Loucy (cell line): Measurements from ENCODE around the gene HIPK1.
A peak's percentile ranks its signal among the peaks of the same experiment; 100 is the strongest.

Source experiments
- H2AFZ ChIP-seq: fragments of 200-600 bp; sonication (generic); 2 replicates; pipeline ENCODE4 v1.6.0; 2016; ENCODE audit warnings: antibody characterized with exemption, mild to moderate bottlenecking, low read length, moderate library complexity
- H3F3A ChIP-seq: fragments of 200-600 bp; 2 replicates; pipeline ENCODE4 v1.6.0; 2016; ENCODE audit warnings: antibody characterized with exemption, low read depth, mild to moderate bottlenecking
- H3K27me3 ChIP-seq: fragments of 200-600 bp; sonication (generic); 2 replicates; pipeline ENCODE4 v1.6.1; 2014; ENCODE audit warnings: low read length, mild to moderate bottlenecking; ENCODE audit not compliant: insufficient read depth, poor library complexity, severe bottlenecking
- H3K36me3 ChIP-seq: fragments of 200-600 bp; sonication (generic); 2 replicates; pipeline ENCODE4 v1.6.1; 2016; ENCODE audit warnings: low read length; ENCODE audit not compliant: insufficient read depth
- H3K4me1 ChIP-seq: fragments of 200-600 bp; sonication (generic); 2 replicates; pipeline ENCODE4 v1.5.1; 2014; ENCODE audit warnings: low read length, mild to moderate bottlenecking; ENCODE audit not compliant: insufficient read depth, poor library complexity, severe bottlenecking
- H3K4me2 ChIP-seq: fragments of 200-600 bp; sonication (generic); 2 replicates; pipeline ENCODE4 v1.6.0; 2014; ENCODE audit warnings: antibody characterized with exemption, low read length, low read depth, mild to moderate bottlenecking; ENCODE audit not compliant: poor library complexity, severe bottlenecking
- H3K4me3 ChIP-seq: fragments of 200-600 bp; sonication (generic); 2 replicates; pipeline ENCODE4 v1.5.1; 2014; ENCODE audit warnings: low read length, mild to moderate bottlenecking, mixed read lengths; ENCODE audit not compliant: poor library complexity, severe bottlenecking
- H3K79me2 ChIP-seq: fragments of 200-600 bp; sonication (generic); 2 replicates; pipeline ENCODE4 v1.6.1; 2014; ENCODE audit warnings: low read length; ENCODE audit not compliant: insufficient read depth
- H3K9ac ChIP-seq: fragments of 200-600 bp; sonication (generic); 2 replicates; pipeline ENCODE4 v1.6.0; 2014; ENCODE audit warnings: mild to moderate bottlenecking, low read depth, low read length, moderate library complexity; ENCODE audit not compliant: poor library complexity, severe bottlenecking
- H3K9me2 ChIP-seq: fragments of 200-600 bp; sonication (generic); replicated peaks from 2 replicates; pipeline ENCODE4 v1.6.1; 2016; ENCODE audit warnings: low read depth, low read length, mixed read lengths
- H3K9me3 ChIP-seq: fragments of 200-600 bp; sonication (generic); 2 replicates; pipeline ENCODE4 v1.6.1; 2014; ENCODE audit warnings: mild to moderate bottlenecking, antibody characterized with exemption, low read length, low read depth; ENCODE audit not compliant: insufficient read depth
- H4K20me1 ChIP-seq: fragments of 200-600 bp; sonication (generic); 2 replicates; pipeline ENCODE4 v1.6.0; 2014; ENCODE audit warnings: antibody characterized with exemption, low read length, mild to moderate bottlenecking; ENCODE audit not compliant: insufficient read depth, poor library complexity, severe bottlenecking
- CTCF ChIP-seq: fragments of 200-600 bp; sonication (generic); conservative IDR thresholded peaks from 2 replicates; pipeline ENCODE4 v1.5.1; 2014; ENCODE audit warnings: mild to moderate bottlenecking, antibody characterized with exemption, low read length
- EZH2phosphoT487 ChIP-seq: fragments of 200-600 bp; IDR thresholded peaks from 2 replicates; pipeline ENCODE4 v1.6.1; 2018; ENCODE audit warnings: antibody characterized with exemption, mild to moderate bottlenecking, moderate library complexity, borderline replicate concordance

The HIPK1 gene

GRCh38 chr1:113978863-113979702 is 50.0 kb downstream of the HIPK1 start, which contains the start of gene OLFML3:
Gene OLFML3, plus strand, starts transcription at chr1:113979474. Its CDS starts 43 bp downstream, at chr1:113979517.
- Histone ChIP-seq H3K4me1 (peaks cover 43% of the 10 kb centered on the region), H3K9me3 (no peaks in the 10 kb centered on the region), H3K9me2 (no peaks in the 10 kb centered on the region), H3K4me2 (peak within 1 kb of the TSS; percentile 13), H2AFZ (no peak within 1 kb of the TSS), H3K36me3 (peaks cover 12% of the 10 kb centered on the region; the same call in 1 of the 2 replicates), H3K9ac (no peak within 1 kb of the TSS), H3K79me2 (no peaks in the 10 kb centered on the region), H3K4me3 (no peak within 1 kb of the TSS), H4K20me1 (peaks cover 4% of the 10 kb centered on the region), H3K27me3 (no peaks in the 10 kb centered on the region), H3F3A (peaks cover 7% of the 10 kb centered on the region; the same call in 1 of the 2 replicates)
- peak; percentile 73 for TF ChIP-seq CTCF
- TF ChIP-seq EZH2phosphoT487, result no peak

- Histone ChIP-seq H3F3A (peaks cover 7% of the 10 kb centered on the region; the same call in 1 of the 2 replicates), H4K20me1 (peaks cover 4% of the 10 kb centered on the region), H3K9ac (no peak overlapping the region), H3K4me2 (no peak overlapping the region), H3K79me2 (no peaks in the 10 kb centered on the region), H3K36me3 (peaks cover 4% of the 10 kb centered on the region; the same call in 1 of the 2 replicates), H3K9me3 (no peaks in the 10 kb centered on the region), H3K9me2 (no peaks in the 10 kb centered on the region), H3K27me3 (no peaks in the 10 kb centered on the region), H3K4me3 (no peak overlapping the region), H3K4me1 (peaks cover 38% of the 10 kb centered on the region), H2AFZ (no peak overlapping the region)
- TF ChIP-seq CTCF (no peak), EZH2phosphoT487 (no peak)
Measured at GRCh38 chr1:113980110-113980509, 51.0 kb downstream of the HIPK1 start.

GRCh38 chr1:113981962-113982931 is 53.1 kb downstream of the HIPK1 start:
- TF ChIP-seq CTCF (no peak), EZH2phosphoT487 (no peak)
- Histone ChIP-seq H3K9ac (no peak overlapping the region), H3F3A (peaks cover 7% of the 10 kb centered on the region; the same call in 1 of the 2 replicates), H3K9me3 (no peaks in the 10 kb centered on the region), H2AFZ (no peak overlapping the region), H3K36me3 (no peaks in the 10 kb centered on the region), H3K4me3 (no peak overlapping the region), H3K27me3 (no peaks in the 10 kb centered on the region), H3K9me2 (no peaks in the 10 kb centered on the region), H3K4me2 (no peak overlapping the region), H3K4me1 (peaks cover 18% of the 10 kb centered on the region), H4K20me1 (peaks cover 4% of the 10 kb centered on the region), H3K79me2 (no peaks in the 10 kb centered on the region)
